ENCODE measurements around the gene RBMS3.

DNA sequence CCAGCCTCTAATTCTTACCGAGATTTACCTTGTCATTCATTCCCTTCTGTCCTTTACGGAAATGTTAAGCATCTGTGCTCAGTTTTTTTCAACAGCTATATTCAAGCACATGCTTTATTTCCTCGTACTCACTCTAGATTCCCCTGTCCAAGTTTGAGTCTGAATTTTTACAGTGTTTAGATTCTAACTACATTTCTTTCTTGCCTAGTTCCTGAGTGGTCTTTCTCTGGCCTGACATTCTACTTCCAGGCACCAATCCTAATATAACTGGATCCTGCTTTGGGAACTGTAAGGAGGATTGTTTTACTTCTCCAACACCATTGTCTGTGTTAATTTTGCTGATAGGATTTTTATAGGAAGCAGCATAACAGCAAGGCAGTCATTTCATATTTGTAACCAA is 222.4 kb downstream of the RBMS3 start:
- TF ChIP-seq, protein P1, sequence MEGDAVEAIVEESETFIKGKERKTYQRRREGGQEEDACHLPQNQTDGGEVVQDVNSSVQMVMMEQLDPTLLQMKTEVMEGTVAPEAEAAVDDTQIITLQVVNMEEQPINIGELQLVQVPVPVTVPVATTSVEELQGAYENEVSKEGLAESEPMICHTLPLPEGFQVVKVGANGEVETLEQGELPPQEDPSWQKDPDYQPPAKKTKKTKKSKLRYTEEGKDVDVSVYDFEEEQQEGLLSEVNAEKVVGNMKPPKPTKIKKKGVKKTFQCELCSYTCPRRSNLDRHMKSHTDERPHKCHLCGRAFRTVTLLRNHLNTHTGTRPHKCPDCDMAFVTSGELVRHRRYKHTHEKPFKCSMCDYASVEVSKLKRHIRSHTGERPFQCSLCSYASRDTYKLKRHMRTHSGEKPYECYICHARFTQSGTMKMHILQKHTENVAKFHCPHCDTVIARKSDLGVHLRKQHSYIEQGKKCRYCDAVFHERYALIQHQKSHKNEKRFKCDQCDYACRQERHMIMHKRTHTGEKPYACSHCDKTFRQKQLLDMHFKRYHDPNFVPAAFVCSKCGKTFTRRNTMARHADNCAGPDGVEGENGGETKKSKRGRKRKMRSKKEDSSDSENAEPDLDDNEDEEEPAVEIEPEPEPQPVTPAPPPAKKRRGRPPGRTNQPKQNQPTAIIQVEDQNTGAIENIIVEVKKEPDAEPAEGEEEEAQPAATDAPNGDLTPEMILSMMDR (IDR thresholded peaks at IDR 0.05; ENCODE audit: insufficient read depth, low read depth, low read length) = no peak
- TF ChIP-seq EZH2 (IDR thresholded peaks at IDR 0.05; ENCODE audit: insufficient read depth, low read length) = no peak
